ENCODE results near the gene KRT78. TPM values are rescaled to one million over a fixed set of nuclear protein-coding genes. Genes with fewer than 3 reads are reported as not detected.

Gene KRT78
- total RNA-seq, 1 experiment from 2014 or later = not detected

DNA sequence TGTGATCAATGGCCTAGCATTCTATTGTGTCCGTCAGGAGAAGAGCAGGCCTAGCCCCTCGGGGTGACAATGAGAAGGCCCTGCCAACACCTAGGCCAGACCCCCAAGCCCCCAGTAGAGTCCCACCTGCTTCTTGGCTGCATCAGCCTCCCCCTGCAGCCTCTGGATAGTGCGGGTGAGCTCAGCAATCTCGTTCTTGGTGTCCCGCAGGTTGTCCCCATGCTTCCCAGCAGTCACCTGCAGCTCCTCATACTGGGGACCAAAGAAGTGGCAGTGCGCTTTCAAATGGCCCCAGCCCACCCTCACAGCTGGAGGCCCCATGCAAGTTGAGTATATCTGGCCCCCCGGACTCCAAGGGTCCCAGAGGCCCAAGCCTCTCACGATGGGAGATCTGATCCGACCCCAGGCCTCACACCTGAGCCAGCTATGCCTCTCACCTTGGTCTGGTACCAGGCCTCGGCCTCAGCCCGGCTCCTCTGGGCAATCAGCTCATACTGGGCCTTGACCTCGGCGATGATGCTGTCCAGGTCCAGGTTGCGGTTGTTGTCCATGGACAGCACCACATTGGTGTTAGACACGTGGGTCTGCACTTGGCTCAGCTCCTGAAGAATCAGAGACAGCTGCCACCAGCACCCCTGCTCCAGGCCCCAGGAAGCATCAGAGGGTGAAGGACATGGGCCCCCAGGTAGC, 24.9 kb downstream of the KRT78 start:
- TF ChIP-seq, protein P1, sequence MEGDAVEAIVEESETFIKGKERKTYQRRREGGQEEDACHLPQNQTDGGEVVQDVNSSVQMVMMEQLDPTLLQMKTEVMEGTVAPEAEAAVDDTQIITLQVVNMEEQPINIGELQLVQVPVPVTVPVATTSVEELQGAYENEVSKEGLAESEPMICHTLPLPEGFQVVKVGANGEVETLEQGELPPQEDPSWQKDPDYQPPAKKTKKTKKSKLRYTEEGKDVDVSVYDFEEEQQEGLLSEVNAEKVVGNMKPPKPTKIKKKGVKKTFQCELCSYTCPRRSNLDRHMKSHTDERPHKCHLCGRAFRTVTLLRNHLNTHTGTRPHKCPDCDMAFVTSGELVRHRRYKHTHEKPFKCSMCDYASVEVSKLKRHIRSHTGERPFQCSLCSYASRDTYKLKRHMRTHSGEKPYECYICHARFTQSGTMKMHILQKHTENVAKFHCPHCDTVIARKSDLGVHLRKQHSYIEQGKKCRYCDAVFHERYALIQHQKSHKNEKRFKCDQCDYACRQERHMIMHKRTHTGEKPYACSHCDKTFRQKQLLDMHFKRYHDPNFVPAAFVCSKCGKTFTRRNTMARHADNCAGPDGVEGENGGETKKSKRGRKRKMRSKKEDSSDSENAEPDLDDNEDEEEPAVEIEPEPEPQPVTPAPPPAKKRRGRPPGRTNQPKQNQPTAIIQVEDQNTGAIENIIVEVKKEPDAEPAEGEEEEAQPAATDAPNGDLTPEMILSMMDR (IDR thresholded peaks at IDR 0.05; ENCODE audit: unreplicated experiment) = no peak
- Mint-ChIP-seq H3K27ac (ENCODE audit: low read depth, unreplicated experiment) (no peak overlapping the region), H3K4me3 (ENCODE audit: unreplicated experiment) (no peak overlapping the region), H3K27me3 (ENCODE audit: insufficient read depth, unreplicated experiment) (peaks cover 20% of the 10 kb centered on the region), H3K36me3 (ENCODE audit: insufficient read depth, unreplicated experiment) (no peaks in the 10 kb centered on the region), H3K9me3 (ENCODE audit: unreplicated experiment) (no peaks in the 10 kb centered on the region), H3K4me1 (ENCODE audit: insufficient read depth, unreplicated experiment) (no peaks in the 10 kb centered on the region)
- intact Hi-C loops (cut with micrococcal nuclease) = no loop called here
- ChIA-PET POLR2A (interaction anchor here (0.7 kb wide), 1 partner anchor 36 kb away, joined by 3 read pairs; no protein-coding TSS in a partner anchor), CTCF (interaction anchor here (0.9 kb wide), 1 partner anchor 8 kb away, joined by 3 read pairs; no protein-coding TSS in a partner anchor)
- BruUV-seq (replicated peaks) = no TSS peak
- no peak for DNase-seq (ENCODE audit: unreplicated experiment)

GRCh38 chr12:52822771-52823510, 25.9 kb downstream of the KRT78 start:
- DNase-seq (ENCODE audit: unreplicated experiment) = no peak
- H3K36me3 Mint-ChIP-seq (ENCODE audit: insufficient read depth, unreplicated experiment) = no peaks in the 10 kb centered on the region
- intact Hi-C loops (cut with micrococcal nuclease) = no loop called here
- H3K27me3 Mint-ChIP-seq (ENCODE audit: insufficient read depth, unreplicated experiment) = peaks cover 30% of the 10 kb centered on the region
- no peak overlapping the region for H3K4me3 Mint-ChIP-seq (ENCODE audit: unreplicated experiment)
- no peak overlapping the region for H3K27ac Mint-ChIP-seq (ENCODE audit: low read depth, unreplicated experiment)
- no peaks in the 10 kb centered on the region for H3K4me1 Mint-ChIP-seq (ENCODE audit: insufficient read depth, unreplicated experiment)
- TF ChIP-seq, protein P1 (IDR thresholded peaks at IDR 0.05; ENCODE audit: unreplicated experiment) = no peak
- POLR2A ChIA-PET = no interaction called here
- H3K9me3 Mint-ChIP-seq (ENCODE audit: unreplicated experiment) = no peaks in the 10 kb centered on the region
- no TSS peak for BruUV-seq (replicated peaks)
- CTCF ChIA-PET = interaction anchor here (0.6 to 1.2 kb wide), 3 partner anchors 9 to 18 kb away, joined by 3 read pairs; no protein-coding TSS in a partner anchor

GRCh38 chr12:52821826-52822660, 26.8 kb downstream of the KRT78 start:
- H3K36me3 Mint-ChIP-seq (ENCODE audit: insufficient read depth, unreplicated experiment) = no peaks in the 10 kb centered on the region
- no peak overlapping the region for H3K4me3 Mint-ChIP-seq (ENCODE audit: unreplicated experiment)
- DNase-seq (ENCODE audit: unreplicated experiment) = no peak
- H3K27ac Mint-ChIP-seq (ENCODE audit: low read depth, unreplicated experiment) = no peak overlapping the region
- no peaks in the 10 kb centered on the region for H3K4me1 Mint-ChIP-seq (ENCODE audit: insufficient read depth, unreplicated experiment)
- peaks cover 39% of the 10 kb centered on the region for H3K27me3 Mint-ChIP-seq (ENCODE audit: insufficient read depth, unreplicated experiment)
- CTCF ChIA-PET = interaction anchor here (0.7 to 1.2 kb wide), 2 partner anchors 19 to 702 kb away, joined by 3 read pairs; no protein-coding TSS in a partner anchor
- H3K9me3 Mint-ChIP-seq (ENCODE audit: unreplicated experiment) = no peaks in the 10 kb centered on the region
- POLR2A ChIA-PET = interaction anchor here (0.6 kb wide), 2 partner anchors 115 to 165 kb away, joined by 3 to 4 read pairs; no protein-coding TSS in a partner anchor
- BruUV-seq (replicated peaks) = no TSS peak
- intact Hi-C loops (cut with micrococcal nuclease) = no loop called here
- TF ChIP-seq, protein P1 (IDR thresholded peaks at IDR 0.05; ENCODE audit: unreplicated experiment) = no peak

All from MCF 10A (cell line).